NB4 (cell line): ENCODE data around the gene ATAD1.

Experiments
- POLR2A ChIP-seq: IDR thresholded peaks from 2 replicates; pipeline ENCODE4 v1.6.1; 2011; ENCODE audit warnings: mild to moderate bottlenecking; ENCODE audit not compliant: insufficient read length; ENCODE audit errors: extremely low read depth
- TF ChIP-seq, protein P1 (sequence below): IDR thresholded peaks from one replicate; pipeline ENCODE4 v1.5.1; 2012; ENCODE audit warnings: low read depth, low read length
- TF ChIP-seq, protein P2 (sequence below): IDR thresholded peaks from 2 replicates; pipeline ENCODE4 v1.6.1; 2011; ENCODE audit warnings: low read depth, low read length

DNA sequence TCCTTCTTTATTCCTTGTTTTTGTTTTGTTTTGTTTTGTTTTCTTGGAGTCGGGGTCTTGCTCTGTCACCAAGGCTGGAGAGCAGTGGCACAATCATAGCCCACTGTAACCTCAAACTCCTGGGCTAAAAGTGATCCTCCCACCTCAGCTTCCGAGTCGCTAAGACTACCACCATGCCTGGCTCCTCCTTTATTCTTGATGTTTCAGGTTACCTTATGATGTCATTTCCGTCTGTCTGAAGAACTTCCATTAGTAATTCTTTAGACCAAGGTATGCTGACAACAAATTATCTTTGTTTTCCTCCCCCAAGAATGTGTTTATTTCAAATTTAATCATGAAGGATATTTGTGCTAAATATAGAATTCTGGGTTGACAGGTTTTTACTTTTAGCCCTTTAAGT, 18.1 kb upstream of the ATAD1 start:
- TF ChIP-seq POLR2A = no peak
- TF ChIP-seq, protein P1, sequence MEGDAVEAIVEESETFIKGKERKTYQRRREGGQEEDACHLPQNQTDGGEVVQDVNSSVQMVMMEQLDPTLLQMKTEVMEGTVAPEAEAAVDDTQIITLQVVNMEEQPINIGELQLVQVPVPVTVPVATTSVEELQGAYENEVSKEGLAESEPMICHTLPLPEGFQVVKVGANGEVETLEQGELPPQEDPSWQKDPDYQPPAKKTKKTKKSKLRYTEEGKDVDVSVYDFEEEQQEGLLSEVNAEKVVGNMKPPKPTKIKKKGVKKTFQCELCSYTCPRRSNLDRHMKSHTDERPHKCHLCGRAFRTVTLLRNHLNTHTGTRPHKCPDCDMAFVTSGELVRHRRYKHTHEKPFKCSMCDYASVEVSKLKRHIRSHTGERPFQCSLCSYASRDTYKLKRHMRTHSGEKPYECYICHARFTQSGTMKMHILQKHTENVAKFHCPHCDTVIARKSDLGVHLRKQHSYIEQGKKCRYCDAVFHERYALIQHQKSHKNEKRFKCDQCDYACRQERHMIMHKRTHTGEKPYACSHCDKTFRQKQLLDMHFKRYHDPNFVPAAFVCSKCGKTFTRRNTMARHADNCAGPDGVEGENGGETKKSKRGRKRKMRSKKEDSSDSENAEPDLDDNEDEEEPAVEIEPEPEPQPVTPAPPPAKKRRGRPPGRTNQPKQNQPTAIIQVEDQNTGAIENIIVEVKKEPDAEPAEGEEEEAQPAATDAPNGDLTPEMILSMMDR = no peak
- TF ChIP-seq, protein P2, sequence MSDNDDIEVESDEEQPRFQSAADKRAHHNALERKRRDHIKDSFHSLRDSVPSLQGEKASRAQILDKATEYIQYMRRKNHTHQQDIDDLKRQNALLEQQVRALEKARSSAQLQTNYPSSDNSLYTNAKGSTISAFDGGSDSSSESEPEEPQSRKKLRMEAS = no peak
